Activated CD4-positive, alpha-beta T cell treated with anti-CD3 and anti-CD28 coated beads for 1 hour (primary cell): Measurements from ENCODE around the gene TRAF4.
"Not testable (repeated sequence)": the region's sequence is repeated elsewhere in the genome, so short reads cannot be mapped to it uniquely, and the experiment has no call there.

Experiments
- DNase-seq: peaks from one replicate; pipeline ENCODE4 v3.0.0-alpha.2; 2020

The TRAF4 gene

DNA sequence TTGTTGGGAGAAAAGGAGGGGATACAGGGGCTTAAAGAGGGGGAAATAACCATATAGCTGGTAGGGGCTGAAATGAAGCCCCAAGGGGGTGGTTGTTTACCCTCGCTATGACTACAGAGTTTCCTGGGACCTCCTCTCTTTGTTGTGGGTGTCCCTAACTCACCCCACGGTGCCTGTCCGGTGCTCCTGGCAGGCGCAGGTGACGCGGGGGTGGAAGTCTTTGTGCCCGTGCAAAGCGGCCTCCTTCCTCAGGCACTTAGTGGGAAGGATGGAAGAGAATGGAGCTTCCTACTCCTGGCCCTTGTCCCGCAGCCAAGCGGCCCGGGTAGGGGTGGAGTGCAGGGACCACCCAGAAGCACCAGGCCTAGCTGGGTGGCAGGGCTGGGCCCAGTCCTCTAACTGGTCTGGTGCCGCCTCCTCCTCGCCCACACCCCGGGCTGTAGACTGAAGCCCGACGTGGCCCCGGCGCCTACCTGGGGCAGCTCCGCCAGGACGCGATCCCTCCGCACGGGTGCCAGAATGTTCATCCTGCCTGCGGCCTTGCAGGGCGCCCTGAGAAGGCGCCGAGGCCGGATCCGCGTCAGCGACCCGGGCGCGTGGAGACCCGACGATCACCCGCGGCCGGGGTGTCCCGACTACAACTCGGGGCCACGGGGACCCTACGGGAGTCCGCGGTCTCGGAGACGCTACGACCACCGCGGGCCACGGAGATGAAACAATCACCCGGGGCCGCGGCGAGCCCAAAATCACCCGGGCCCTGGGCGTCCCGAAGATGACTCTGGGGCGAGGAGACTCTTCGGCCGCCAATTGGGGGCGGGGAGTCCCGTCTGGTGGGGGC lies 26.9 kb upstream of the TRAF4 start:
- no peak for DNase-seq

DNA sequence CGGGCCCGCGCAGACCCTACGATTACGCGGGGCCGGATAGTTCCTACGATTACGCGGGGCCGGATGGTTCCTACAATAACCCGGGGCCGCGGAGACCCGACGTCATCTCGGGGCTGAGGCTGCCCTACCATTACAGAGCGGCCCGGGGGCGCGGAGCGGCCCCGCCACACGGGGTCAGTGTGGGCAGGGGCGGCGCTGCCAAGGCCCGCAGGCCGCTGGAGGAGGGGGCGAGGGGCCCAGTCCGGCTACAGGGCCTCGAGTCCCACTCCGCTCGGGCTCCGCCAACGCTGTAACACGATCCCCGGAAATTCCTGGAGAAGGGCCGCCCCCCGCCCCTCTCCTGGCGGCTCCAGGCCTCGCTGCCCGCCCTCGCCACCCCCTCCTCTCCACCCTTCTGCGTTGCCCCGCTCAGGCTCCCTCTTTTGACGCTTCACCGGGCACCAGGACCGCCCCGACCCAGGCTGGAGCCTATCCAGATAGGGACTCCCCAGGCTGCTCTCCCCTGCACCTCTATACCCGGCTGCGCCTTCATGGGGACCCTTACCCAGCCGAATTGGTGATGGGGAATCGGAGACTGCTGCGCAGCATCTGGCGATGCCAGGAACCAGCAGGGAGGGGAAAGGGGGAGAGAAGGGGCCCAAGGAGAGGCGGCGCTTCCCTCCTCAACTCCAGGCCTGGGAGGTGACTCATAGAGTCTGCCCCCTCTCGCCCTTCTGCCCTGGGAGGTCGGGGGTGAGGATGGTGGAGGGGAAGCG lies 26.1 kb upstream of the TRAF4 start, which contains the start of gene RAB34:
Gene RAB34, minus strand, starts transcription at position 291 of the 755 bp plus-strand sequence. CDS start 602 bp downstream, outside the sequence.
- peak; percentile 30 for DNase-seq

DNA sequence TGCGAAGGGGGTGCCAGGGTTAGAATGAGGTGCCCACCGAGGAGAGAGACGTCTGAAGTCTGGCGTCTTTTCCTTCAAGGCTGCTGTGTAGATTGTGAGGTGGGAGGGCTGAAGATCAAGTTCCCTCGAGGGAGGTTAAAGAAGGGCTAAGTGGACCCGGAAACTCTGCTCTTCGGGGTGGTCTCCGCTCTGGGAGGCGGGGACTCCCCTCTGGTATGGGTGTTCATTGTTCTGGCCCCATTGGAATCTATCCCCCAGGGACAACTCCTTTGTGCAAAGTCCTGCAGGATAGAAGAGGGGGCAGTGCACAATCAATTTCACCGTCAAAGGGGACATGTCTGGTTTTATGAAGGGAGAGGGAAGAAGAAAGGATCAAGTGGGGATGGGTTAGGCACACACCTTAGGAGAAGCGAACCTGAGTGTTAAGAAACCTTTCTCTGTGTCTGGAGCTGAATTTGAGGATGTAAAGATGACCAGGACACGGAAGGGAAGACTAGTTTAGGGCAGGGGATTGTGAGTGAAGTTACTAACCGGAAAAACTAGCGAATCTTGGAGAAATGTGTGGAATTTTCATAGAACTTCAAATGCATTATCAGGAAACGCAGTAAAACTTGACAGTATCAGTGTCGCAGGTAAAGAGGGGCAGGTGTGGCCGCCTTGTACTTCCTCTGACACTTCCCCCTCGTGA lies 25.3 kb upstream of the TRAF4 start:
- DNase-seq = no peak

DNA sequence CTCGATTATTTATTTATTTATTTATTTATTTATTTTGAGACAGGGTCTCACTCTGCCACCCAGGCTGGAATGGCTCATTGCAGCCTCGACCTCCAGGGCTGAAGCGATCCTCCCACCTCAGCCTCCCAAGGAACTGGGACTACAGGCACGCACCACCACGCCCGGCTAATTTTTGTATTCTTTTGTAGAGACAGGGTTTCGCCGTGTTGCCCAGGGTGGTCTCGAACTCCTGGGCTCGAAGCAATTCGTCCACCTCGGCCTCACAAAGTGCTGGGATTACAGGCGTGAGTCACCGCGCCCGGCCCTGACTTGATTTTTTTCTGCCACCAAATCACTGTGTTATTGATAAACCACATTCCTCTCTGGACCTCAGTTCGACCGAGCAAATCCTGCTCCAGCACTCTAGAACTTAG lies 24.8 kb upstream of the TRAF4 start:
- DNase-seq = no peak

DNA sequence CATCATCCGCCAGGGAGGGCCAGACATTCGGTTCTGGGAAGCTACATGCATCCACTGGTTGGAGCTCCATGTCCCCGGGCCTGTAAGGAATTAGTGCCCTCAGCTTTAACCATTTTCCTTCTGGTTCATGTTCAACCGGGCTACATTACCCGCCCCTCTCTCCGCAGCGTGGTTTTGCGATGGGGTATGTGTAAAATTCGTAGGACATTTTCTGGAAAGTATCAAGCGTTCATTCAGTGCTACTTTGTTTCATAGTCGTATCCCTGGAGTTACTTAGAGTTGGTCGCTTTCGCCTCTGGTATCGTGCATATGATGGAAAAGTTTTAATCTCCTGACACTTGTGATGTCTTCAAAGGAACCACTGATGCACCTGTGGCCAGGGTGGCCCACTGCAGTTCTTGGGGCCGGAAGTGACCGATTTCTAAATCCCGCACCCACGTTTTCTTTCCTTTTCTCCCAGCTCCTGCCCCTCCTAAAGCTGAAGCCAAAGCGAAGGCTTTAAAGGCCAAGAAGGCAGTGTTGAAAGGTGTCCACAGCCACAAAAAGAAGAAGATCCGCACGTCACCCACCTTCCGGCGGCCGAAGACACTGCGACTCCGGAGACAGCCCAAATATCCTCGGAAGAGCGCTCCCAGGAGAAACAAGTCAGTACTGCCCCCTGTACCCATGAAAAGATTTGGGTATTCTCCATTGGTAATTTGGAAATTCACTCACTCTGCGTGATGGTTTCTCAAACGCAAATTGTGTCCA lies 23.4 kb upstream of the TRAF4 start:
- no peak for DNase-seq

DNA sequence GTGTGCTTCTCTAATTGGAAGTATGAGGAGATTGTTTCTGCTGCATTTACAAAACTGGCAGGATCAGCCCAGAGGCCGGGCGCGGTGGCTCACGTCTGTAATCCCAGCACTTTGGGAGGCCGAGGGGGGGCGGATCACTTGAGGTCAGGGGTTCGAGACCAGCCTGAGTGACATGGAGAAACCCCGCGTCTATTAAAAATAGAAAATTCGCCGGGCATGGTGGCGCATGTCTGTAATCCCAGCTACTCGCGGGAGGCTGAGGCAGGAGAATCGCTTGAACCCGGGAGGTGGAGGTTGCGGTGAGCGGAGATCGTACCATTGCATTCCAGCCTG lies 22.8 kb upstream of the TRAF4 start:
- not testable (repeated sequence) for DNase-seq

DNA sequence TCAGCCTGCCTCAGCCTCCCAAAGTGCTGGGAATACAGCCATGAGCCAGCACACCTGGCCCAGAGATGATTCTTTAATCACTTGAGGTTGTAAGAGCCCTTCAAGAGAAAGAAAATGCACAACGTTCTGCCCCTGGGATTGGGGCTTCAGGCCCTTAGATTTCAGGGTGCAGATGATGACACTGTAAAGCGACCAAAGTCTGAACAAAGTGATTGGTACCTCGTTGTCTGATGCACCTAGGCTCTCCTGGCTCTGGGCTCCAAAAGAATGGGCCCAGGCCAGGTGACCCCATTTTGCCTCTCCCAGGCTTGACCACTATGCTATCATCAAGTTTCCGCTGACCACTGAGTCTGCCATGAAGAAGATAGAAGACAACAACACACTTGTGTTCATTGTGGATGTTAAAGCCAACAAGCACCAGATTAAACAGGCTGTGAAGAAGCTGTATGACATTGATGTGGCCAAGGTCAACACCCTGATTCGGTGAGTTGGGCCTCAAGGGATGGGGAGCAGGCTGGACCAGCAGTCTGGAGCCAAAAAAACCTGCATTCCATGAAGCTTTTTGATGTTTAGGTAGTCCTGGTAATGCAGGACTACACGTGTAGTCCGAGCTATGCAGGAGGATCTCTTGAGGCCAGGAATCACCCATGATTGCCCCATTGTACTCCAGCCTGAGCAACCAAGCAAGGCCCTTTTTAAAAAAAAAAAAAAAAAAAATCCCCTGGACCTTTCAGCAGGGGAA lies 21.2 kb upstream of the TRAF4 start:
- DNase-seq = no peak

DNA sequence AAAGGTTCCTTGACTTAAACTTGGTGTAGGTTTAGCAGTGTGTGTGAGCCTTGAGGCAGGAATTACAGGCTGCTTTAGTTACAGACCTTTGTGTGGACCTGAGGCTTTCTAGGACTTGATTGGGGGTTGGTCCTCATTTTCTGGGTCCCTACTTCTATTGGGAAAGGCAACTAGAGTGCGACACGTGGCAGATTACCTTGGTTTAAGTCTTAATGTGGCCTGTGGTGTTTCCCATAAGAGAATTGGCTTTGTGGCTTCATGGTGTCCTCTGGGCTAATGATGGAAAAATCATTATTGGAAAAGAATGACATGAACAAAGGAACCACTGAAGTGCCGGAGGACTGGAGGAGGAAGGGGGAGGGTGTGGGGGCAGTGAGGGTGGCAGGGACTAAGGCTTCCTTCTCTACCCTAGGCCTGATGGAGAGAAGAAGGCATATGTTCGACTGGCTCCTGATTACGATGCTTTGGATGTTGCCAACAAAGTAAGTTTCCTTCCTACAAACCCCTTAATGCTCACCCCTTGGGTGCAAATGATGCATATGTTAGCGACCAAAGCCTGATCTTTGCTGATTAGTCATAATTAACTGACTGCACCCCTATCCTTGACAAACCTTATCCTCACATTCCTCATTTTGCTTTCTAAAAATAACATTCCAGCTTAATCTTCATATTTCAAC lies 20.5 kb upstream of the TRAF4 start:
- no peak for DNase-seq

DNA sequence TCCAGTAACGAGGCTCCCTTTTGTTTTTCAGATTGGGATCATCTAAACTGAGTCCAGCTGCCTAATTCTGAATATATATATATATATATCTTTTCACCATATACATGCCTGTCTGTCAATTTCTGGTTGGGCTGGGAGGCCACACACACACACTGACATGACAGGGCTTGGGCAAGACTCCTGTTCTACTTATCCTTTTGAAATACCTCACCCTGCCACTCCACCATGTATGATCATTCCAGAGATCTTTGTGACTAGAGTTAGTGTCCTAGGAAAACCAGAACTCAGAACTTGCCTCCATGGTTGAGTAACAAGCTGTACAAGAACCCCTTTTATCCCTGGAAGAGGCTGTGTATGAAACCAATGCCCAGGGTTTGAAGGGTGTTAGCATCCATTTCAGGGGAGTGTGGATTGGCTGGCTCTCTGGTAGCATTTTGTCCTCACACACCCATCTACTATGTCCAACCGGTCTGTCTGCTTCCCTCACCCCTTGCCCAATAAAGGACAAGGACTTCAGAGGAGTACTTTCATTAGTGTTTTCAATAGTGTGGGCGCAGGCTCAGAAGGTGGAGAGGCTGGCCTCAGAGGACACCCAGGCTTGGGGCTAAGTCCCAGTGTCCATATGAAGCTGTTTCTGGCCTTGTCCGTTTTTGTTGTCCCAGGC lies 19.8 kb upstream of the TRAF4 start:
- not testable (repeated sequence) for DNase-seq

DNA sequence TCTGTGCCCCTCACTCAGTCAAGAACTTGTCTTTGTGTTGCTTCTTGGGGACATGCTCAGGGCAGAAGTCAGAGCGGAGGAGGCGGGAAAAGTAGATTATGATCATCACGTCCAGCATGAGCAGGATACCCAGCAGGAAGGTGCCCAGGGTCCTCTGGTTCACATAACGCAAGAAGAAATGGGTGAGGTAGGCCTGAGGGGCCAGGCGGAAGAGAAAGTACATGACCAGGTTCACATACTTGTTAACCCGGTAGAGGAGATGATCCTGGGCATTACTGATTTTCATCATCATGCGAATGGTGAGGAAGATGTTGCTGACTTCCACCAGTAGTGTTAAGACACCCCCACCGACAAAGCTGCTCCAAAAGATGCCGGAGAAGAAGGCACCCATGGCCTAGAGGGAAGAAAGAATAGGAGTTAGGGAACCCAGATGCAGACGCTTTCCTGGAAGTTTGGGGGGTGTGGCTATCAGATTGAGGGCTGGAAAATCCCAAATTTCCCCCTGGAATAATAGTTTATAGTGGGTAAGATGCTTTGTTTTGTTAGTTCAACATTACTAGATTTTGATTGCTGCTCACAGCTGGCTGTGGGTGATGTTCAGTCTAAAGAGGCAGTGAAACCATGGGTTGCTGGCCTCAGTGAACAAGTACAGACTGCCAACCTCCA lies 19.2 kb upstream of the TRAF4 start:
- no peak for DNase-seq

DNA sequence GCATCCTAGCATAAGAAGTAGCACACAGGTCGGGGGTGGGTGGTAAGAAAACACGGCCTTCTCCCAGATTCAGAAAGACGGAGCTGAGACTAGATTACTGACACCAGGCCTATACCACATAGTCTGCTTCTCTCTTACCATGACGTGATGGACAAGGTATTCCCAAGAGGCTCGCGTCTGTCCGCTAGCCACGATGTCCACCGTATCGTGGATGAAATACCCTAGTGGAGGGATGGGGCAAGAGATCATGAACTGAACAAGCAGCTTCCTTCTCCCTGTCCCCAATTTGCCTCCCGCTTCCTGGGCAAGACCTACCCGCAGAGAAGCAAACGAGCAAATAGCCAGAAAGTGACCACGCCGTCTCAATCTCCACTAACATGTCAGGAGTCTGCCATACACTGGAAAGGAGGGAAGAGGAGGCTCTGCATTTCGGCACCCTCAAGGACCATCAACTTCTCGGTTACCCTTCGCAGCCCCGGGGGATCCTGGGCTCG lies 18.6 kb upstream of the TRAF4 start:
- no peak for DNase-seq

DNA sequence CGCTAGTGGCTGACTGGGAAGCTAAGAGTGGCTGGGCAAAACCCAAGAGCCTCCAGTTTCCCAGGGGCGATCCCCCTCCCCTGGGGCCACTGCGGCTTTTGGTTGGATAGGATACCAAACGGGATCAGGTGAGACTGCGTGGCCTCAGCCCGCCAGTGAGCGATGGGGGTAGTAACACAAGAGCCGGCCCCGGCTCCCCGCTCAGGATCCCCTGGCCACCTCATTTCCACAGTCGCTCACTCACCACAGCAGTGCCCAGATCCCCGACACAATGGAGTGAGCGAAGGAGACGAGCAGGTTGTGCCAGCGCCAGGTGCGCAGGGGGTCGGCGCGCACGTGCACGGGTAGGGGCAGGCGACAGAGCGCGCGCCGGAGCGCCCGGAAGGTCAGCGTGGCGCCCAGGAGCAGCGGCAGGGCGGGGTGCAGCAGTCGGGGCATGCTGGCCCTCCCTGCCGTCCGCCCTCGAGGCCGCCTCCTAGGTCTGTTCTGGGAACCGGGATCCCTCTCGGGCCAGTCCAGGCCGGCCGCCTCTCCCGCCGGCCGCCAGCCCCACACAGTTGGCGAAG lies 18.1 kb upstream of the TRAF4 start:
- no peak for DNase-seq

DNA sequence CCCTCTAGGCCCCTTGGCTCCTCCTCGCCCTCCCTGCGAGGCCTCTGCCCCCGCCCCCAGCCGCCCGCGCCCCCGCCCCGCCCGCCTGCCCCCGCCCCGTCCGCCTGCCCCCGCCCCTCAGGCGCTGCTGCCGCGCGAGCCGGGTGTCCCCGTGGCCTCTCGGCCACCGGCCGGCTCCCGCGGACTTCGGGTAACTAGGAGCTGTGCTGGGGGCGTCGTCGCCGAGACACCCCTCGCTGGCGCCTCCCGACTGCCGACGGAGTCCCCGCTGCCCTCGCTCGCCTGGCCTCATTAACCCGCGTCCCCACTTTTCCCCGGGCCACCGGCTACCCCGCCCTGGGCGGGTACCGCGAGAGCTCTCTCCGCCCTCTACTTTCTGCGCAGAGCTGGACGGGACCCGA lies 17.6 kb upstream of the TRAF4 start, which contains the start of gene TLCD1:
Gene TLCD1, minus strand, starts transcription at position 8 of the 401 bp plus-strand sequence. CDS start 136 bp downstream, outside the sequence.
- DNase-seq = peak; percentile 47

DNA sequence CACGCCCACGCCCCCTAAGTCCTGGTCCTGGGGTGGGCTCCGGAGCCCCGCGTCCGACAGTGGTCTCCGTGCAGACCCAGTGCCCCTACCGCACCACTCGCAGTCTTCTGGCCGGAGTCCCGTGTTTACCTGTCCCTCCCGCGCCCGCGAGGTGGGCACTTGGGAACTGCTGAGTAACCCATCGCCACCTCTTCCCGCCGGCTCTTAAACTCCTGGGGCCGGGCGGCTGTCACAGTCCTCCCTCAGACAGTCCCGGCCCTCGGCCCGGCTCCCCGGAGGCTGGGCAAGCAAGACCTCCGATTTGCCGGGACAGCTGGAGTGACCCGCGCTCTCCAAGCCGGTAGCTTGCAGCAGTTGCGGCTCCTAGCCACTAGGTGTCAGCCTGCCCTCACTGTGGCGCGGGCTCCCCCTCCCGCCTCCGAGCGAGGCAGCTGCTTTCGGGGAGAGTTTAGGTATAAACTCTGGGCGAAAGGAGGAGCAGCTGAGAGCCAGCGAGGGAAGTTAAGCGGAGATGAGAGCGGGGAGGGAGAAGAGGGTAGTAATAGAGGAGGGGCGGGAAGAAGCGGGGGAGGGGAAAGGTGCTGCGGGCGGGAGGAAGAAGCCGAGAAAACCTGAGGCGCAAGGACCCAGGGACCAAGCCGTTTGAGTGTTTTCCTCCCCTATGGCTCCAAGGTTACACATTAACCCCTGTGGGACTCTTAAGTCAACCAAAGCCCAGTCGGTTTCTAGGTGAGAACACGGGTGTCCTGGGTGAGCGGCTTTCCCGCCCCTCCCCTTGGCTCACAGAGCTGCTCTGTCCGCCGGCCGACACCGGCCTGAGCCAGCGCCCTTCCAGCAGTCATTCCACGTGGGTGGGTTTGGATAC lies 17.0 kb upstream of the TRAF4 start:
- DNase-seq = peak; percentile 84

DNA sequence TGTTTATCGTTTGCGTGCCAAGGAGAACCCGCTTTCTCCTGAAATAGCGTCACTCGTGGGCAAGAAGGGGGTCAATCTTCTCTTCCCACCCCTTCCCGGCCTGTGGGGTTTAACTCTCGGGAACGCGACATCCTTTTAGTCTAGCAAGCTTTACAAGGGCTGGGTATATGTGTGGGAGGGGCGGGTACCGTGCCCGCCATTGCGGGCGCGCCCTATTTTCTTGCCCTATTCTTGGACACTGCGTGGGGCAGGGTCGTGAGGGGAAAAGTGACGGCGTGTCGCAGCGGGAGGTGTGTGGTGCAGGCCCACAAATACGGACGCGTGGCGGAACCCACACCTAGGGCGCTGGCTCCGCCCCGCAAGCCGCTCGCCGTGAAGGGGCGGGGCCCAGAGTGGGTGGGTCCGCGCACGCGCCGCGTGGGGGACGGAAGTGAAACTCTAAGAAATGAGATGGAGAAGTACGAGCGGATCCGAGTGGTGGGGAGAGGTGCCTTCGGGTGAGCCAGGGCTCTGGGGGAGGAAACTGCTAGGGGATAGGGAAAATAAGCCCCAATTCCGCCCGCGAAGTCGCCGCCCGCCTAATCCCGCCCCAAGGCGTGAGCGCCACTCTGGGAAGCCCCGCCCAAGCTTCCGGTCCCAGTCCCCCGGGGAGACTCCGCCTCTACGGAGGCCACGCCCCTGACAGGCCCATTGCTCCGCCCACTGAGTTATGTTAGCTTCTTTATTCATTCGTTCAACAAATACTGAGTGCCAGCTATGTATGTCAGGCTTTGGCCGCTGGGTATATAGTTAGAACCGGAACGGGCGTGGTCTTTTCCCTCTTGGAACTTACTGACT lies 15.2 kb upstream of the TRAF4 start, which contains the start of gene NEK8:
Gene NEK8, plus strand, starts transcription at position 425 of the 837 bp plus-strand sequence. Its CDS starts 26 bp downstream, at position 451.
- peak; percentile 97 for DNase-seq

DNA sequence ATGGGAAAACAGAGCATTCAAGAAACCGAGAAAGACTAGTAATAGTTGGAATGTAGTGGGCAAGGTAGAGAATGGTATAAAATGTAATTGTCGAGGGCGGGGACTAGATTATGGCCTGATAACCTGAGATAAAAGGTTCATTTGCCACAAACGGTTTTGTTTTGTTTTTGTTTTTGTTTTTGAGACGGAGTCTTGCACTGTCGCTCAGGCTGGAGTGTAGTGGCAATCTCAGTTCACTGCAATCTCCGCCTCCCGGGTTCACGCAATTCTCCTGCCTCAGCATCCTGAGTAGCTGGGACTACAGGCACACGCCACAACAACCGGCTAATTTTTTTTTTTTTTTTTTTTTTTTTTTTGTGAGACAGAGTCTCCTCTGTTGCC lies 13.9 kb upstream of the TRAF4 start:
- DNase-seq = no peak

DNA sequence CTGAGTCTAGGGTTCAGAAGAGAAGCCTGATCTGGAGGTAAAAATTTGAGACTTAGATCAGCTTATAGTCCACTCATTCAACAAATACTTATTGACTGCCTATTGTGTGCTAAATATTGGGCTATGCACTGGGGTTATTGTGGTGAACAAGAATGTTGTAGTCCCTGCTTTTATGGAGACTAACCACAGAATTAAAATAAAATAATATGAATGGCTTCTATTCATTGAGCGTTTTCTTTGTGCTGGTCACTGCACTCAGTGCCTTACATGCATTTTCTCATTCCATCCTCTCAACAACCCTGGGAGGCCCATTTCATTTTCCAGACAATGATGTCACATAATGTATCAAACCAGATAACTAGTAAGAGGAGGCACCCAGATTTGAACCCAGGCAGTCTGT lies 10.5 kb upstream of the TRAF4 start:
- no peak for DNase-seq
